ENCODE measurements around the gene CA5B. TPM values are rescaled to one million over a fixed set of nuclear protein-coding genes. Genes with fewer than 3 reads are reported as not detected.

Gene CA5B
- total and polyA plus RNA-seq, 2 donors (not counting 1 experiment from before 2014, with no cell fraction given), result 17.2 to 25.1 TPM

- intact Hi-C loops (cut with micrococcal nuclease), result loop anchor here (1.0 to 5.0 kb wide), 6 partner anchors 9 to 919 kb away; partner anchors contain the start of genes CA5B, FANCB and MOSPD2
- ATAC-seq (ENCODE audit: low read depth) (peak; percentile 21), DNase-seq (no peak)
- Histone ChIP-seq H3K4me1 (ENCODE audit: control insufficient read depth in 2 of 2, insufficient read depth in 2 of 2, low read length in 2 of 2) (peaks cover 25 to 27% of the 10 kb centered on the region in 2 donors), H3K4me2 (replicated peaks; ENCODE audit: low read depth, low read length, poor library complexity, severe bottlenecking) (peak overlapping the region; percentile 80), H3K4me3 (ENCODE audit: control extremely low read depth in 1 of 5, extremely low read depth in 1 of 5, insufficient read depth in 1 of 5, low read depth in 2 of 5, low read length in 4 of 5) (peak overlapping the region; percentile 74 to 98 (median 88)), H3K27me3 (replicated peaks in 1 of 4; ENCODE audit: control extremely low read depth in 1 of 4, control insufficient read depth in 3 of 4, insufficient read depth in 4 of 4, low read length in 3 of 4) (no peaks in the 10 kb centered on the region), H2AFZ (ENCODE audit: insufficient read depth, low read depth, low read length, poor library complexity, severe bottlenecking) (peak overlapping the region; percentile 97), H4K20me1 (ENCODE audit: control insufficient read depth, insufficient read depth, low read length, poor library complexity, severe bottlenecking) (peaks cover 19% of the 10 kb centered on the region), H3K9me3 (ENCODE audit: control extremely low read depth in 1 of 3, control insufficient read depth in 2 of 3, insufficient read depth in 1 of 3, low read length in 2 of 3) (no peaks in the 10 kb centered on the region), H3K79me2 (ENCODE audit: control insufficient read depth, insufficient read depth, low read length) (peaks cover 42% of the 10 kb centered on the region), H3K27ac (ENCODE audit: low read length in 2 of 2) (peak overlapping the region; percentile 88 to 95), H3K36me3 (replicated peaks in 1 of 2; ENCODE audit: control extremely low read depth in 1 of 2, control insufficient read depth in 1 of 2, extremely low read depth in 1 of 2, insufficient read depth in 2 of 2, low read length in 1 of 2) (peaks cover 2 to 16% of the 10 kb centered on the region in 2 experiments), H3K9ac (ENCODE audit: low read length) (peak overlapping the region; percentile 93)
- Mint-ChIP-seq H3K27me3 (no peaks in the 10 kb centered on the region), H3K27ac (no peak overlapping the region), H3K9me3 (ENCODE audit: insufficient read depth) (no peaks in the 10 kb centered on the region), H3K4me1 (peaks cover 22% of the 10 kb centered on the region), H3K4me3 (no peak overlapping the region)
- ChIA-PET CTCF (interaction anchor here (0.9 to 1.1 kb wide), 2 partner anchors 9 to 64 kb away, joined by 3 to 4 read pairs; partner anchors contain the start of gene AP1S2), POLR2A (interaction anchor here (1.3 to 1.7 kb wide), 2 partner anchors 53 to 64 kb away, joined by 3 to 9 read pairs; partner anchors contain the start of genes AP1S2 and CA5B)
- TF ChIP-seq EZH2 (IDR thresholded peaks at IDR 0.05; ENCODE audit: borderline replicate concordance, insufficient read depth, low read depth, low read length, poor library complexity, severe bottlenecking), result no peak
- TF ChIP-seq, protein P1, sequence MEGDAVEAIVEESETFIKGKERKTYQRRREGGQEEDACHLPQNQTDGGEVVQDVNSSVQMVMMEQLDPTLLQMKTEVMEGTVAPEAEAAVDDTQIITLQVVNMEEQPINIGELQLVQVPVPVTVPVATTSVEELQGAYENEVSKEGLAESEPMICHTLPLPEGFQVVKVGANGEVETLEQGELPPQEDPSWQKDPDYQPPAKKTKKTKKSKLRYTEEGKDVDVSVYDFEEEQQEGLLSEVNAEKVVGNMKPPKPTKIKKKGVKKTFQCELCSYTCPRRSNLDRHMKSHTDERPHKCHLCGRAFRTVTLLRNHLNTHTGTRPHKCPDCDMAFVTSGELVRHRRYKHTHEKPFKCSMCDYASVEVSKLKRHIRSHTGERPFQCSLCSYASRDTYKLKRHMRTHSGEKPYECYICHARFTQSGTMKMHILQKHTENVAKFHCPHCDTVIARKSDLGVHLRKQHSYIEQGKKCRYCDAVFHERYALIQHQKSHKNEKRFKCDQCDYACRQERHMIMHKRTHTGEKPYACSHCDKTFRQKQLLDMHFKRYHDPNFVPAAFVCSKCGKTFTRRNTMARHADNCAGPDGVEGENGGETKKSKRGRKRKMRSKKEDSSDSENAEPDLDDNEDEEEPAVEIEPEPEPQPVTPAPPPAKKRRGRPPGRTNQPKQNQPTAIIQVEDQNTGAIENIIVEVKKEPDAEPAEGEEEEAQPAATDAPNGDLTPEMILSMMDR (IDR thresholded peaks at IDR 0.05), result no peak
- WGBS (ENCODE audit: insufficient coverage), result 0% methylated on average over 1 of the region's 15 CpGs
Observed at GRCh38 chrX:15790769-15791290, 52.8 kb downstream of the CA5B start.

- peaks cover 29% of the 10 kb centered on the region for H3K4me1 Mint-ChIP-seq
- DNase-seq, result no peak
- TF ChIP-seq, protein P1 (IDR thresholded peaks at IDR 0.05), result no peak
- no peak for TF ChIP-seq EZH2 (IDR thresholded peaks at IDR 0.05; ENCODE audit: borderline replicate concordance, insufficient read depth, low read depth, low read length, poor library complexity, severe bottlenecking)
- H3K4me1 ChIP-seq (ENCODE audit: control insufficient read depth in 2 of 2, insufficient read depth in 2 of 2, low read length in 2 of 2), result peaks cover 5 to 10% of the 10 kb centered on the region in 2 donors
- no peak overlapping the region for H3K9ac ChIP-seq (ENCODE audit: low read length)
- no peaks in the 10 kb centered on the region for H3K27me3 Mint-ChIP-seq
- H3K4me3 ChIP-seq (ENCODE audit: control extremely low read depth in 1 of 5, extremely low read depth in 1 of 5, insufficient read depth in 1 of 5, low read depth in 2 of 5, low read length in 4 of 5), result no peak overlapping the region
- H3K27me3 ChIP-seq (replicated peaks in 1 of 4; ENCODE audit: control extremely low read depth in 1 of 4, control insufficient read depth in 3 of 4, insufficient read depth in 4 of 4, low read length in 3 of 4), result no peaks in the 10 kb centered on the region
- H2AFZ ChIP-seq (ENCODE audit: insufficient read depth, low read depth, low read length, poor library complexity, severe bottlenecking), result no peak overlapping the region
- ChIA-PET CTCF (no interaction called here), POLR2A (no interaction called here)
- no peak for ATAC-seq (ENCODE audit: low read depth)
- no peaks in the 10 kb centered on the region for H3K9me3 ChIP-seq (ENCODE audit: control extremely low read depth in 1 of 3, control insufficient read depth in 2 of 3, insufficient read depth in 1 of 3, low read length in 2 of 3)
- no peak overlapping the region for H3K27ac ChIP-seq (ENCODE audit: low read length in 2 of 2)
- 92% methylated on average over 2 of the region's 4 CpGs for WGBS (ENCODE audit: insufficient coverage)
- H4K20me1 ChIP-seq (ENCODE audit: control insufficient read depth, insufficient read depth, low read length, poor library complexity, severe bottlenecking), result peaks cover 42% of the 10 kb centered on the region
- H3K4me2 ChIP-seq (replicated peaks; ENCODE audit: low read depth, low read length, poor library complexity, severe bottlenecking), result no peak overlapping the region
- no peak overlapping the region for H3K4me3 Mint-ChIP-seq
- intact Hi-C loops (cut with micrococcal nuclease), result no loop called here
- H3K79me2 ChIP-seq (ENCODE audit: control insufficient read depth, insufficient read depth, low read length), result peaks cover 85% of the 10 kb centered on the region
- H3K36me3 ChIP-seq (replicated peaks in 1 of 2; ENCODE audit: control extremely low read depth in 1 of 2, control insufficient read depth in 1 of 2, extremely low read depth in 1 of 2, insufficient read depth in 2 of 2, low read length in 1 of 2), result peaks cover 4 to 26% of the 10 kb centered on the region in 2 experiments
- H3K27ac Mint-ChIP-seq, result no peak overlapping the region
- no peaks in the 10 kb centered on the region for H3K9me3 Mint-ChIP-seq (ENCODE audit: insufficient read depth)
Observed at GRCh38 chrX:15797707-15798106, 59.6 kb downstream of the CA5B start.
